Cardiac fibroblast (primary cell): ENCODE results near the gene VRK3.

Experiments used
- DNase-seq, 2 donors: peaks; one replicate each; pipeline versions ENCODE4 v3.0.0 to v3.0.0-alpha.2; 2010; ENCODE audit warnings: low read depth in 2 of 2
- H3K4me3 ChIP-seq, 2 donors: replicated peaks in 1 of 2; 1 replicate in 1 of 2; 2 replicates in 1 of 2; pipeline ENCODE4 v1.5.1; 2011; ENCODE audit warnings: low read depth in 2 of 2, low read length in 2 of 2, mild to moderate bottlenecking in 2 of 2, moderate library complexity in 1 of 2
- TF ChIP-seq, protein P1 (sequence below): IDR thresholded peaks from one replicate; pipeline ENCODE4 v1.5.1; 2011; ENCODE audit warnings: low read depth, mild to moderate bottlenecking, low read length, inconsistent platforms

VRK3 gene

DNA sequence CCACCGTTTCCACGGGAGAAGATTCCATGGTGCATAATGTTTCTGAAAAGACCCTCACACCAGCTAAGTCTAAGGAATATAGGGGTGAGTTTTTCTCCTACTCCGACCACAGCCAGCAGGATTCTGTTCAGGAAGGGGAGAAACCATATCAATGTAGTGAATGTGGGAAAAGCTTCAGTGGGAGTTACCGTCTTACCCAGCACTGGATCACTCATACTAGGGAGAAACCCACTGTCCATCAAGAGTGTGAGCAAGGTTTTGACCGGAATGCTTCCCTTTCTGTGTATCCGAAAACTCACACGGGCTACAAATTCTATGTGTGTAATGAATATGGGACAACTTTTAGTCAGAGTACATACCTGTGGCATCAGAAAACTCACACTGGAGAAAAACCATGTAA lies 19.8 kb upstream of the VRK3 start:
- DNase-seq: no peak
- TF ChIP-seq, protein P1, sequence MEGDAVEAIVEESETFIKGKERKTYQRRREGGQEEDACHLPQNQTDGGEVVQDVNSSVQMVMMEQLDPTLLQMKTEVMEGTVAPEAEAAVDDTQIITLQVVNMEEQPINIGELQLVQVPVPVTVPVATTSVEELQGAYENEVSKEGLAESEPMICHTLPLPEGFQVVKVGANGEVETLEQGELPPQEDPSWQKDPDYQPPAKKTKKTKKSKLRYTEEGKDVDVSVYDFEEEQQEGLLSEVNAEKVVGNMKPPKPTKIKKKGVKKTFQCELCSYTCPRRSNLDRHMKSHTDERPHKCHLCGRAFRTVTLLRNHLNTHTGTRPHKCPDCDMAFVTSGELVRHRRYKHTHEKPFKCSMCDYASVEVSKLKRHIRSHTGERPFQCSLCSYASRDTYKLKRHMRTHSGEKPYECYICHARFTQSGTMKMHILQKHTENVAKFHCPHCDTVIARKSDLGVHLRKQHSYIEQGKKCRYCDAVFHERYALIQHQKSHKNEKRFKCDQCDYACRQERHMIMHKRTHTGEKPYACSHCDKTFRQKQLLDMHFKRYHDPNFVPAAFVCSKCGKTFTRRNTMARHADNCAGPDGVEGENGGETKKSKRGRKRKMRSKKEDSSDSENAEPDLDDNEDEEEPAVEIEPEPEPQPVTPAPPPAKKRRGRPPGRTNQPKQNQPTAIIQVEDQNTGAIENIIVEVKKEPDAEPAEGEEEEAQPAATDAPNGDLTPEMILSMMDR: no peak
- H3K4me3 ChIP-seq: no peak overlapping the region

DNA sequence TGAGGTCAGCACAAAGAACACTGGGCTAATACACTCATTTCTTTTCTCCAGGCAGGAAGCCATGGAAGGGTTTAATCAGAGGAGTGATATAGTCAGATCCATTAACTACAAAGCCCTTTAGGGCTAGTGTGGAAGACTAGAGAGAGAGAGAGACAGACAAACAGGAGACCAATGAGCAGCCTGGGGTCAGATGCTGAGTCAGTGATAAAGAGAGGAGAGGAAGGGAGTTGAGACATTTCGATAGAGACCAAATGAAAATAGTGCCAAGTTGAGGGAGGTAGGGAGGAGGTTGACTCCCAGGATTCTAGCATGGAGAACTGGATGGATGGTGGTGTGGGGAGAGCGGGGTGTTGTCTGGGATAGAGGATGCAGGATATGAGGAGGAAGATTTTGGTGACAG lies 18.8 kb upstream of the VRK3 start:
- no peak for DNase-seq
- H3K4me3 ChIP-seq: no peak overlapping the region
- TF ChIP-seq, protein P1: no peak

DNA sequence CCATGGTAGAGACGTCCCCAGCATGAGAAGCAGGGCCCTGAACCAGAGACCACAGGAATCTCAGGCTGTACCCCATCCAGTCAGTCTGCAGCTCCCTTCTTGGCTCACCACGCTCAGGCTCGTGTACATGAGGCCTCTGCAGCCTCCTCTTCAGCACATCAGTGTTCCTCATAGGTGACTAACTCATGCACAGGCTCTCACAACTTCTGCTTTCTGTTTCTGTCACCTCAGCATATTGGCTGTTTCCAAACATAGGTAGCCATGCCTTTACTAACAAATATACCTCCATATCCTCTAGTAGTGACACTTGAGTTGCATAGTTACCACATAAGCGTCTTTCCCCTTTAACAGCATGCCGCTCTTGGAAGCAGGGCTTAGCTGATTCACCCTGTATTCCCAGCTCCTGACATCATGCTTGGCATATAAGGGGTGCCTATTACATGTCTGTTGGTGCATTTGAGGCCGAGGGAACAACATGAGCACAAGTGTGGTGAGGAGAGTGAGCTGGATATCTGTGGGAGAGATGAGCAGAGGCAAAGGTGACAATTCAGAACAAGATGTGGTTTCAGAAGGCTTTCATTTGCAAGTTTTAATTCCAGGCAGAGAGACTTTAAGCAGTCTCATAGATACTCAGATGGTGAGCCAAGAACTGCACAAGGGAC lies 17.3 kb upstream of the VRK3 start:
- no peak overlapping the region for H3K4me3 ChIP-seq
- DNase-seq: no peak
- TF ChIP-seq, protein P1: no peak

GRCh38 chr19:50040967-50041366 lies 15.8 kb upstream of the VRK3 start:
- TF ChIP-seq, protein P1: no peak
- H3K4me3 ChIP-seq: no peak overlapping the region
- DNase-seq: no peak

- TF ChIP-seq, protein P1: no peak
- peak in 1 of 2 donors; percentile 12 for DNase-seq
- H3K4me3 ChIP-seq: no peak overlapping the region
These were observed 14.8 kb upstream of the VRK3 start for GRCh38 chr19:50039968-50040367.

GRCh38 chr19:50036908-50037307 lies 11.7 kb upstream of the VRK3 start:
- DNase-seq: no peak
- TF ChIP-seq, protein P1: no peak

DNA sequence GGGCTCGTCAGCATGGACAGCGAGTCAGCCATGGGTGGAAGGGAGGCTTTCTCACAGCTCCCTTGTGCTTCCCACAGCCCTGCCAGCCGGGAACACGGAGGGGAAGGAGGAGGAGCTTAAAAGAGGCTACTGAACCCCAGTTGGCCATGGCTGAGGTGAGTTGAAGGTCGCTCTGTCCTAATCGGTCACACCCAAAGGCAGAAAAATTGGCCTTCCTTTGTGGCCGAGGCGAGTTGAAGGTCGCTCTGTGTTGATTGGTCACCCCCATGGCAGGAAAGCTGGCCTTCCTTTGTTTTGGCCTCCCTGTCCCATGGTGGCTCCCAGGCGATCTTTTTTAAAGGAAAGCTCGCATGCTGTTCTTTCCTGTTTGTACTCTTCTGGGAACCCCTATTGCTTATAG lies 5.8 kb upstream of the VRK3 start:
- TF ChIP-seq, protein P1: no peak
- no peak for DNase-seq

More at GRCh38 chr19:50036908-50037307, 11.7 kb upstream of the VRK3 start:
- H3K4me3 ChIP-seq: no peak overlapping the region

More for the DNA sequence above, 5.8 kb upstream of the VRK3 start:
- no peak overlapping the region for H3K4me3 ChIP-seq
